ENCODE measurements around the gene UVRAG. TPM values are rescaled to one million over a fixed set of nuclear protein-coding genes. Genes with fewer than 3 reads are reported as not detected.

The UVRAG gene
- total and polyA plus RNA-seq, 2 of the 13 experiments (the other 11 are each of a cell fraction or from before 2014, with no cell fraction given): 9.7 to 17.3 TPM

GRCh38 chr11:75786101-75786736 is 28.8 kb upstream of the UVRAG start (continued):
- peak; percentile 79 for TF ChIP-seq MAX (IDR thresholded peaks at IDR 0.05)
- TF ChIP-seq GATAD2A (CRISPR knock-in tag; IDR thresholded peaks at IDR 0.05): peak; percentile 17; the same call in 1 of the 2 replicates
- no peak for TF ChIP-seq ZBTB43 (CRISPR knock-in tag; conservative IDR thresholded peaks at IDR 0.05)
- TF ChIP-seq, protein P1, sequence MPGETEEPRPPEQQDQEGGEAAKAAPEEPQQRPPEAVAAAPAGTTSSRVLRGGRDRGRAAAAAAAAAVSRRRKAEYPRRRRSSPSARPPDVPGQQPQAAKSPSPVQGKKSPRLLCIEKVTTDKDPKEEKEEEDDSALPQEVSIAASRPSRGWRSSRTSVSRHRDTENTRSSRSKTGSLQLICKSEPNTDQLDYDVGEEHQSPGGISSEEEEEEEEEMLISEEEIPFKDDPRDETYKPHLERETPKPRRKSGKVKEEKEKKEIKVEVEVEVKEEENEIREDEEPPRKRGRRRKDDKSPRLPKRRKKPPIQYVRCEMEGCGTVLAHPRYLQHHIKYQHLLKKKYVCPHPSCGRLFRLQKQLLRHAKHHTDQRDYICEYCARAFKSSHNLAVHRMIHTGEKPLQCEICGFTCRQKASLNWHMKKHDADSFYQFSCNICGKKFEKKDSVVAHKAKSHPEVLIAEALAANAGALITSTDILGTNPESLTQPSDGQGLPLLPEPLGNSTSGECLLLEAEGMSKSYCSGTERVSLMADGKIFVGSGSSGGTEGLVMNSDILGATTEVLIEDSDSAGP (CRISPR knock-in tag; IDR thresholded peaks at IDR 0.05; ENCODE audit: borderline replicate concordance): 0 out of 2 replicates have a peak, but pooled peaks have one; percentile 27
- TF ChIP-seq NRL (CRISPR knock-in tag; IDR thresholded peaks at IDR 0.05; ENCODE audit: borderline replicate concordance): 0 out of 2 replicates have a peak, but pooled peaks have one; percentile 39

- no peak for DNase-seq (ENCODE audit: low spot score)
- no TSS peak for BruUV-seq (replicated peaks)
- ChIA-PET CTCF (ENCODE audit: low intra/inter-chr PET ratio, low total read pairs) (no interaction called here), POLR2A (no interaction called here)
- no peak overlapping the region for H3K4me2 ChIP-seq (ENCODE audit: low read depth, low read length)
- peaks cover 73% of the 10 kb centered on the region for H3K4me1 ChIP-seq (ENCODE audit: insufficient read depth, low read length)
- H2AFZ ChIP-seq (ENCODE audit: low read length): no peak overlapping the region
- no peak for FAIRE-seq
- no peak overlapping the region for H3K4me3 ChIP-seq (replicated peaks in 1 of 3; ENCODE audit: insufficient read depth in 1 of 3, low read depth in 2 of 3, low read length in 3 of 3)
- H3K9me3 ChIP-seq (ENCODE audit: low read length): no peaks in the 10 kb centered on the region
- H3K9ac ChIP-seq (ENCODE audit: insufficient read depth, low read depth, low read length): no peak overlapping the region
- H3K36me3 ChIP-seq (replicated peaks in 1 of 2; ENCODE audit: control insufficient read depth in 1 of 2, insufficient read depth in 2 of 2, low read length in 2 of 2): peaks cover 8 to 43% of the 10 kb centered on the region in 2 experiments; a peak in 4 of 5 replicates
- in situ Hi-C loops (cut with HindIII; ENCODE audit: extremely low pct_ligation_motif_present, low pct_unique_long_range_greater_than_20kb) (no loop called here), intact Hi-C loops (cut with micrococcal nuclease; ENCODE audit: unreplicated experiment) (no loop called here)
- ATAC-seq: no peak
- H3K79me2 ChIP-seq (ENCODE audit: insufficient read depth, low read length): no peaks in the 10 kb centered on the region
- WGBS (ENCODE audit: low lambda C conversion rate): 100% methylated on average over 1 of the region's 3 CpGs
- TF ChIP-seq HNF4A (CRISPR knock-in tag; IDR thresholded peaks at IDR 0.05) (no peak), ZNF629 (CRISPR knock-in tag; conservative IDR thresholded peaks at IDR 0.05) (peak; percentile 79), RNF219 (CRISPR knock-in tag; IDR thresholded peaks at IDR 0.05) (no peak)
- H3K27ac ChIP-seq (ENCODE audit: extremely low read length, insufficient read depth, low read length): no peak overlapping the region
- no peaks in the 10 kb centered on the region for H4K20me1 ChIP-seq (ENCODE audit: insufficient read depth, low read length)
- no peaks in the 10 kb centered on the region for H3K27me3 ChIP-seq (ENCODE audit: control insufficient read depth in 1 of 2, insufficient read depth in 2 of 2, low read length in 2 of 2)
Measured at GRCh38 chr11:75789521-75789920, 25.5 kb upstream of the UVRAG start.

All from HepG2 (cell line).